NOMO-1 (cell line): Measurements from ENCODE around the gene SOX18.

Experiments
- DNase-seq, 2 experiments: peaks; one replicate each; lab custom pipeline; 2025; ENCODE audit not compliant: unreplicated experiment in 2 of 2; lab: John Stamatoyannopoulos, UW

The SOX18 gene

DNA sequence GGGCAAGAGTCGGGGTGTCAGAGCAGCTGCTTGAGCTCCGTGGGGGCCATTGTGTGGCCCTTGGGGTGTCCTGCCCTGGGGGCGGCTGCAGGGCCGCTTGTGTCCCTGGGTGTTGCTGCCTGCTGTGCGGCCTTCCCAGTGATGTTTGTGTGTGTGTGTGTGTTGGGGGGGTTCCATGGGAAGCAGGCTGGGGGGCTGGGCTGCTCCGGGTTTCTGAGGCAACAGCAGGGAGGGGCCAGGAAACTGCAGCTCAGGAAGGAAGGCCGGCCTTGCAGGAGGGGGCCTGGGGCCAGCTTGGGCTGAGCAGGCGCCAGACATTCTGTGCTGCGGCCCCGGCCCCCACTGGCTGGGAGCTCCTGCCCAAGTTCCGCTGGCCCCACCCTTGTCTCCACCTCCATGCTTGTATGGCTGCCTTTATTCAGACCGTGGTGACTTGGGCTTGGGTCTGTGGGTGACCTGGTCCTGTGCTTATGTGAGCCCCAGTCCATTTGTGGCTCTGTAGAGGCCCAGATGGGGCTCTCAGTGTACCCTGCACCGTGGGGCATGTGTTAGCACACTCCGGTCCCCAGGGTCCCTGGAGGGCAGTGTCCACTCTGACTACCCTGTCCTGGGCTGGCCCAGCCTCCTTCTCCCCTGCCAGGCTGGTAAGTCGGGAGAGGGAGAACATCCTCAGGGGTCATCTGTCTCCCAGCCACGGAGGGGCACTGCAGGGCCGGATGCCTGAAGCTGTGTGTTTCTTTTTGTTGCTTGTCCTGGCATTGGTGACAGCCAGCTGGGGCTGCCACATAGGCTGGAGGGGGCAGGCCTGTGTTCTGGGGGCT, 4.6 kb upstream of the SOX18 start:
- no peak for DNase-seq

DNA sequence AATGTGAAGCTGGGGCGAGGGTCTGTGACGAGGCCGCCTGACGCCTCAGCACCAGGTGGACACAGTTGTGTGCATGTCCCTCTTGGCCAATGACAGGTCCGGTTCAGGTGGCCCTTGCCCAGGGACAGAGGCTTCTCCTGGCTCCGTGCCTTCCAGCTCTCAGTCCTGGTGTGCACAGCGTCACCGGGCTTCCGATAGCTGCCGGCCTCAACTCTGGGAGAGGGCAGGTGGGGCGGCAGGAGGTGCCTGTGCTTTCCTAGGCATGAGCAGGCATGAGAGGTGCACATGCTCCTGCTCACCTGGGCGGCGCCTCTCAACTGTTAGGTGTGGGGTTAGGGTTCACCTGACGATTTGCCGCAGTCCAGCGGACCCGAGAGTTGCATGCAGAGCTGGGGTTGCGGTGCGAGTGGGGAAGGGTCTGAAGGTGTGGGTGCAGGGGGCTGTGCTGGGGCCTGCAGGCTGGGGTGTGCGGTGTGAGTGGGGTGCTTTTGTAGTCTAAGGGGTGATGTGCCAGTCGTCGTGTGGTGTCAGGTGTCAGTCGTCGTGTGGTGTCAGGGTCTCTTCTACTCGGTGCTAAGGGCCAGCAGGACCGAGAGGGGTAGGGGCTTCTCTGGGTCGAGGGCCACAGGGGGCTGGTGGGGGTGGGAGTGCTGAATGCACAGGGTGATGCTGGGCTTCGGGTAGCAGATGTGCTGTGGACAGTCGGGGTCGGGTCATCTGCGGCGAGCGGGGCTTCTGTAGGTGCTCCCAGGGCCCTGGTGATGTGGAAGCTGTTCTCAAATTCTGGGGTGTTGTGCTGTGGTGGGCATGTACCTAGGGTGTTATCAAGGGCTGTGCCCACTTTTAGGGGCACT, 3.8 kb upstream of the SOX18 start:
- no peak for DNase-seq

DNA sequence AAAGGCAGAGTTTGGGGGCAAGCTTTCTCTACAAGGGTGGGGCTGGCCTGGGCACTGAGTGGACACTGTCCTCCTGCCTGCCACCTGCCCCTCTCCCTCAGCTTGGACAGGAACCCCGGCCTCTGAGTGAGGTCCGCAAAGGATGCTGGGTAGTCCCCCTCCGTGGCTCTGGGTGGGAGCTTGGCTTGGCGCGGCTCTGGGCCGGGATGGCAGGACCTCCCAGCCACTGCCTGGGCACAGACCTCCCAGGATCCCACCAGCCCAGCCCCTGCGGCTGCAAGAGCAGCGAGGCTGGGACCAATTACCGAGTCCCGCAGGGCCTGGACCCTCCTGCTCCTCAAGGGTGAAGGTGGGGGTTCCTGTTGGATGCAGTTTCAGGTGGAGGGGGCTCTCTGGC, 2.9 kb upstream of the SOX18 start:
- no peak for DNase-seq

DNA sequence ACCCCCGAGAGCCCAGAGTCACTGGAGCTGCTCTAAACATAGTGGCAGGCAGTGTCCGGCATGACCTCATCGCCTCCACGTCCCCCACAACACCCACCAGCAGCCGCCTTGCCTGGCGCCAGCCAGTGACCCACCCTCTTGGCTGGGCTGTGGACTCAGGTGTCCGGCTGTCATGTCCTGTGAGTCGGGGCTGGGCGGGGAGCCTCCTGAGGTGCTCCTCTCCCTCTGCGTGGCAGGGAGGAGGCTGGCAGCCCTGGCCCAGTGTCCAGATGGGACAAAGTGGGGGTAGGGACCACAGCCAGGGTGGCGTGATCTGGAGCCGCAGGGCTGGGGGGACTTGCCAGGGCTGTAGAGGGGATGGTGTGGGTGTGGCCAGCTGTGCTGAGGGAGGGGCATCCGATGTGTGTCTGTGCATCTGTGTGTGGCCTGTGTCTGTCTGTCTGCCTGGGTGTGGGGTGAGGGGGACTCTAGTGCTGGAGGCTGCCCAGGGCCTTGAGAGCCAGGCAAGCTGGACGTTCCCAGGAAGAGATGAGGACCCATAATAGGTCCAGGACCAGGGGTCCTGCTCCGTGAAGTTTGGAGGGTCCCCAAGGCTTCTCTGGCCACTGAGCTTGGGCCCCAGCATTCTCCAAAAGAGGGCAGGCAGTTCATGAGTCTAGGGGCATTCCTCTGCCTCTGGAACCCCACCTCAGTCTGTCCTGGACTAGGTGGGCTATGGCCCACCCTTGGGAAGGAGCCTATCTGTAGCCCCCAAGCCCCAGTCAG, 2.3 kb upstream of the SOX18 start:
- DNase-seq, result no peak

DNA sequence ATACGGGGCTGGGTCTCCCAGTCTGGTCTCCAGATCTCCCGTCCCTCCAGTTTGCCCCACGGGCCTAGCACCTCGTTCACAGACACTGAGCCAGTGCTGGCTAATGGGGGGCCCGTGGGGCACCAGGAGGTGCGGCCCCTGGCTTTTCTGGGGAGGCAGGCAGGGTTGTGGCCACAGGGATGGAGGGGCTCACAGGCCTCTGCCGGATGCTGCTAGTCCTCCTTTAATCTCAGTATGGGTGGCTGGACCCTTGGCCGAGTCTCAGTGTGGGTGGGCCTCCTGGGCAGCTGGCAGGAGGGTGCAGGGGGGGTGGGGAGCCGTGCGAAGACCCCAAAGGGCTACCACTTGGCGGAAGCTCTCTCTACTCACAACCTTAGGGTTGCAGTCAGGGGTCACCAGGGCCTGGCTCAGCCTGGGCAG, 1.6 kb upstream of the SOX18 start:
- no peak for DNase-seq

DNA sequence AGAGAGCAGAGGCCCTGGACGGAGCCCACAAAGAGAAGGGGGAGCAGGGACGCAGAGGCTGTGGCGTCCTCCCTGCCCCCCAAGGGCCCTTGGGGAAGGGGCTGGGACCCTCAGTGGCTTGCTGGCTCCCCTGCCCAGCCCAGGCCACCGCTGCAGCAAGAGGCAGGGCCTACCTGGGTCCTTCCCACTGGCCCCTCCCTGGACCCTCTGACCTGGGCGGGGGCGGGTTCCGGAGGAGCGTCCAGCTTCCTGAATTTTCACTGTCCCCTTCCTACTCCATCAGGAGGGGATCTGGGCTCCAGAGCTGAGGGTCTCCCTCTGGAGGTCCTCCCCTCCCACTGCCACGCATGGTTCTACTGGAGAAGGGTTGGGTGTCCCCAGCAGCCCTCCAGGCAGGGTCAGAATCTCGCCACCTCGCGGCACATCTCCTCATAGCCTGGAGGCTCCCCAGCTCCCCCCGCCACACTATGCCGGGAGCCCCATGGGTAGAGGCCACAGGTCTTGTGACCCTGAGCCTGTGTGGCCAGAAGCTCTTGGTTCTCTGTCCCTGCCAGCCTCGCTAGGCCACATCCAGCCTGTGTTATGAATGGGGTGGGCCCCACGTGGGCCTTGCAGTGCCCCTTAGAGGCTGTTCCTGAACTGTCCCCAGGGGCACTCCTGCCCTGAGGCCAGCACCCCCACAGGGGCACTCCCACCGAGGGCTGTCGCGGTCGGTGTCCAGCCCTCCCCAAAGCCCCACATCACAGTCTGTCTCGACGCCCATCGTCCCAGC, 1.0 kb upstream of the SOX18 start:
- no peak for DNase-seq

DNA sequence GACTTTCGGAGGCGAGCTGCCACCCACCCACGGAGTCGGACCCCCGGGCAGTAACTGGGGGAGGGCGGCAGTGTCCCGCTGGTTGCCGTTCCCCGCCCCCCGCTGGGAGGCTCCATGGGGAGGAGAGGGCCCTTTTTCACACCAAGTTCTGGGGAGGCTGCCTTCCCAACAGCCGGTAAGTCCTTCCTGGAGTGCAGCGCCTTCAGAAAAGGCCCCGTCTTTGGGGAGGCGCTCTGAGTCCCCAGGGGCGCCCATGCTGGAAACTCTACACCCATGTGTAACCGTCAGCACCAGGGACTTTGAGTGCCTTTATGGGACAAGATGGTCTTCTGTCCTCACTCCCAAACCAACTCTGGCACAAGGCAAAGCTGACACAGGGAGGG, 430 bp upstream of the SOX18 start:
- DNase-seq, result no peak

DNA sequence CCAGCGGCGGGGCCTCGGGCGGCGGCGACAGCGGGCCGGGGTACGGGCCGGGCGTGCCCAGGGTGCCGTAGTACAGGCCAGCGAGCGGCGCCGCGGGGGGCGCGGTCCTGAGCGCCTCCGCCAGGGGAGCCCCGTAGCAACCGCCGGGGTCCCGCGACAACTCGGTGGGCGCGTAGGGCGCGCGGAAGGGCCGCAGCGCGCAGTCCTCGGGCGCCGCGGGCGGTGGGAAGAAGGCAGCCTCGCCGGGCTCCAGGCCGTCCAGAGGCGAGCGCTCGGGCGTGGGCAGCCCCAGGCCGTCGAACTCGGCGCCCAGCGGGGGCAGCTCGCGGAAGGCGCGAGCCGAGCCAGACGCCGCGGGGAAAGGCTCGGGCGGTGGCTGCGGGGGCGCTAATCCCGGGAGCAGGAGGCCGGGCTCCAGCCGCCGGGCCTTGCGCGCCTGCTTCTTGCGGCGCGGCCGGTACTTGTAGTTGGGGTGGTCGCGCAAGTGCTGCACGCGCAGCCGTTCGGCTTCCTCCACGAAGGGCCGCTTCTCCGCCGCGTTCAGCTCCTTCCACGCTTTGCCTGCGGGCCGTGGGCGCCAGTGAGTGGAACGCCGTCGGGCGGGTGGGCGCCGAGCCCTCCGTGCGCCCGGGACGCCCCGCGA, 916 bp downstream of the SOX18 start:
- DNase-seq, result no peak

DNA sequence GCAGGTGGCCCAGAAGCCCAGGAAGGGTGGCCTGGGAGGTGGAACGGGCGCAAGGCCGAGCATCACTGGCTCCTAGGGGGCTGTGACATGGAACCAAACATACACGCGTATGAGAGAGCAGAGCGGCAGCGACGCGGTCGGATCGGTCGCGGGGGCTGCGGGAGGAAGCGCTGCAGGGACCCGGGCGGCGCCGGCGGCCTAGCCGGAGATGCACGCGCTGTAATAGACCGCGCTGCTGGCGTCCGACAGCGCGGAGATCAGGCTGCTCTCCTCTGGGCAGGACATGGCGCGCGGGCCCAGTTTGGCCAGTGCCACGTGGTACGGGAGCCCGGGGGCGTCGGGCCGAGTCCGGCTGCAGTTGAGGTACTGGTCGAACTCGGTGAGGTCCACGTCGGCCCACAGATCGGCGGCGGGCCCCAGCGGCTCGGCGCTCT, 1.5 kb downstream of the SOX18 start:
- DNase-seq, result no peak

DNA sequence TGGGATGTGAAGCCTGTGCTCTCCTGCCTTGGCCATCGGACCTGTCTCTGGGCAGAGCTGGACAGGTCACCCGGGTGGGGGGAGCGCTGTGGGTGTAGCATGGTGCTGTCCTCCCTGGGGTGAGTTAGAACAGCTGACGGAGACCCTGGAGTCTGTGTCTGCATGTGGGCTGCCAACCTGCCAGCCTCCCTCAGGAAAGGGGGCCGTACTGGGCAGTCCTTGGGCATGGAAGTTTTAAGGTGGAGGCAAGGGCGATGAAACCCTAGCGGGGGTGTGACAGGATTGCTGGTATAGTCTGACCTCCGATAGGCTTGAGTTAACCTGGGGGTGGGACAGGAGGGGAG, 2.4 kb downstream of the SOX18 start:
- DNase-seq, result no peak

DNA sequence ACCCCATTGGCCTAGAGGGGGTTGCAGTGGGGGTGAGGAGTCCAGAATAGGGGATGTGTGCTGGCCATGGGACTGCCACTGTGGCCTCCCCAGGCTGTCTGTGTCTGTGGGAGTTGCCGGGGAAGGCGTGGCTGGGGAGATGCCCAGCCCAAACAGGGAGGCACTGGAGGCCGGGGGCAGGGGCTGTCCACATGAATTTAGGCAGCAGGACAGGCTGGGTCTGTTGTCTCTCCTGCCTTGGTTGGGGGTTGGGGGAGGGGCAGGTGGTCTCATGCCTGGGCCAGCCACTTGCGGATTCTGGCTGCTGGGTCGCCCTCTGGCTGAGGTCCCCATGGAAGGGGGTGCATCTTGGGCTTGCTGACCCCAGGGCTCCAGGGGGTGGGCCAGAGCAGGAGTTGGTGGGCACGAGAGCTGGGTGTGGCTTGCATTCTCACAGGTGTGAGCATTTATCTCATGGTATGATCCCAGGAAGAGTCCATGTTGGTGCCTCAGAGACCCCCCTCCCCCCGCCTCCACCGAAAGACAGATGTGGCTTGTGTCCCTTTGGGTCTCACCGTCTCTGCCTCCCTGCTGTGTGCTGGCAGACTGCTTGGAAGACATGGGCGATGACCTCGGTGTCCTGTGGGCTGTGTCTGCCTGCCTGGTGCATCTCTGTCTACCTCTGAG, 4.0 kb downstream of the SOX18 start:
- no peak for DNase-seq

DNA sequence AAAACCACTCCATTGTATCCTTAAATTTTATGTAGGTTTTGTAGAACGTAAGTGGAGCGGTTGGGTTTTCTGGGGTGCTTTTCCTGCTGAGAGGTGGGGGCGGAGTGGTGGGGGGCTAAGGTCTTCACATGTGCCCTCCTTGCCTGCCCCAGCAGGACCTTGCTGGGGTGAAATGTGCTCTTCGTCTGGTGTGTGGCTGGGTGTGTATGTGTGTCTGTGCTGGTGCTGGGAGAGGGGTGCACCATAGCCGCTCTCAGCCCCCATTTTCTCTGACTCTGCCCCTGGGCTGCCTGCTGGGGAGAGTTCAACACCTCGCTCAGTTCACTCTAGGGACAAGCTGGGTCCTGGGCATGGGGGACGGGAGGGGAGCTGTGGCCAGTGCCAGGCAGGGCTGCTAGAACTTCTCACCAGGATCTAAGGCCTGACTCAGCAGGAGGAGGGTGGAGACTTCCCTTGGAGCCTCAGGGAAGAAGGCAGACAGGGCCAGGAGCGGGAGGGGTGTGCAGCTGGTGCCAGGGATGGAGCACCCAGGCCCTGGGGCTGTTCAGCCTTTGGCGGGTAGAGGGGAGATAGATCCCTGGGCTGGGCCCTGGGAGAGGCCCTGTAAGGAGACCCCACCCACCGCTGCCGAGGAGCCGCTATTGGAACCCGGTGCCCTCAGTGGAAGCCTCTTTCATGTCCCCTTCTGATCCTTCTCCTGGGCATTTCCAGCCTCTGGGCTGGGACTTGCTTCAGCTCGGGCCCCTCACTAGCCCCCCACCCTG, 4.8 kb downstream of the SOX18 start:
- DNase-seq, result no peak

DNA sequence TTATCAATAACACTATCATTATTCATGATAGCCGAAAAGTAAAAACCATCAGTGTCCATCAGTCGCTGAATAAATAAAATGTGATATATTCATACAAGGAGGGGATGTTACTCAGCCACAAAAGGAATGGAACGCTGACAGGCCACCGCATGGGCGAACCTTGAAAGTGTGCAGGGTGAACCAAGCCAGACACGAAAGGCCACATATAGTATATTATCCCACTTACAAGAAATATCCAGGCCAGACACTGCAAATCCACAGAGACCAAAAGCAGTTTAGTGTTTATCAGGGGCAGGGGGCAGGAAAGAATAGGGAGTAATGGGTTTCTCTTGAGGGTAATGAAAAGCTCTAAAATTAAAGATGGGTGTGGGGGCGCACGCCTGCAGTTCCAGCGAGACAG, 5.7 kb downstream of the SOX18 start:
- no peak for DNase-seq

DNA sequence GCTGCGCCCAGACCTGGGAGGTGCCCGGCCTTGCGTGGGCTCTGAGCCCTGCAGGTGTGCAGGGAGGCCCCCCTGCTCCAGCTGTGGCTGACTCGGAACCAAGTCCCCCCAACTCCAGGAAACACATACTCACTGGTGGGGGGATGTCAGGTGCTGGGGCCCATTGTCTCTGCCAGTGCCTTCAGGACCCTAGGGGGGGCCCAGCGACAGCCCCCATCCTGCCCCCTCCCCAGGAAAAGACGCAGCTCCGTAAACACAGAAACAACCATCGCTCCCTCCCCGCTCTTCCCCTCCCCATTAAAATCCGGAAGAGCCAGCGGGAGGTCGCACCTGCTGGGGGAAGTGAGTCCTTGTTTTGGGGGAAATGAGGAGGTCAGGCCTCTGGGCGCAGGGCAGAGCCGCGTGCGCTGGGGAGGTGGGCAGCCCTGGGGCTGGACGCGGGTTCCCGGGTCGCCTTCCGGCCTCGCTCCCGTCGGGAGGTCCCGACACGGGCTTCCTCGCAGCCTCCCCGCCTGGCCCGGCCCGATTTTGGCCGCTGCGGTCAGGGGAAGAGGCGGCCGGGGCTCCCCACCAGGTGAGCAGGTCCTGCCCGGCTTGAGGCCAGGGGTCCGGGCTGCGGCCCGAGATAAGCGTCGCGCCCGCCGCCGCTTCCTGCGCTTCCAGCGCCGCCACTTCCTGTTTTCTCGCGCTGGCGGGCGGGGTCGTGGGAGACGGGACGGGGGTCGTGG, 7.2 kb downstream of the SOX18 start:
- peak; percentile 18 to 39 for DNase-seq

DNA sequence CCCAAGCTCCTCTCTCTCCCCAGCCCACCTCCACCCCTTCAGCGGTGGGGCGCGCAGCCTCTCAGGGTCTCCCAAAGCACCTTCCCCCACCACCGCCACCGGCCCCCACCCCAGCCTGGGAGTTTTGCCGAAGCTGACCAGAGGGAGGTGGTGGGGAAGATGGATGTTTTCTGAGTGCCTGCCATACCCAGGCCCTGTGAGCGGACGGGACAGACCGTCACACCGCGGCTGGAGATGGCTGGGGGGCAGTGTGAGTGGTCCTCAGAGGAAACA, 7.7 kb downstream of the SOX18 start:
- no peak for DNase-seq

DNA sequence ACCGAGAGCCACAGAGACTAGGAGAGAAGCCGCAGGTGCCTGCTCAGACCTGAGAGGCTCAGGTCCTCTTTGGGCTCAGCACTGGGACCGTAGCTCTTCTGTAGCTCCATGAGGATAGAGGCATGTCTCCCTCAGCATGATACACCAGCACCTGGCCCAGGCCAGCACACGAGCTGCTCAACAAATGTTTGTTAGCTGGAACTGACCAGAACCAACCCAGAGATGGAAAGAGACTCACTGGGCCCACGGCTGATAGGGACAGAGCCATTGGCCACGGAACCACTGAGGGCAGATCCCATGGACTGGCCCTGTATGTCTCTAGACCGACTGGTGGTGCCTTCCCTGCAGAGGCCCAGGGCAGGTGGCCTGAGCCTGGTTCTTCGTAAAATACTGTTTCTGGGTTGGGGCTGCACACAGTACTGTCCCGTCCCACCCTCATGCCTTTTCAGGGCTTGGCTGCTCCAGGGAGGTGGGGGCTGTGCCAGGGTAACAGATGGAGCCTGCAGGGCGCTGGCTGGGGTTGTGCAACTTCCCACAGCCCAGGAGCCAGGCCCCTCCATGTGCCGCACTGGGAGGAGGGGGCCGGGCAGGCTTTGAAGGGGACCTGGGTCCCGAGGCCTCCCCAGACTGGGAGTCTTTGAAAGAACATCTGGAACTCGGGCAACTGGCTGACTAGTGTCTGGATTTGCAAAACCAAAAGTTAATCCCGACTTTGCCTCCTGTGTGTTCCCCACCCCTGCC, 8.2 kb downstream of the SOX18 start:
- DNase-seq, result peak in 1 of 2 experiments; percentile 11

DNA sequence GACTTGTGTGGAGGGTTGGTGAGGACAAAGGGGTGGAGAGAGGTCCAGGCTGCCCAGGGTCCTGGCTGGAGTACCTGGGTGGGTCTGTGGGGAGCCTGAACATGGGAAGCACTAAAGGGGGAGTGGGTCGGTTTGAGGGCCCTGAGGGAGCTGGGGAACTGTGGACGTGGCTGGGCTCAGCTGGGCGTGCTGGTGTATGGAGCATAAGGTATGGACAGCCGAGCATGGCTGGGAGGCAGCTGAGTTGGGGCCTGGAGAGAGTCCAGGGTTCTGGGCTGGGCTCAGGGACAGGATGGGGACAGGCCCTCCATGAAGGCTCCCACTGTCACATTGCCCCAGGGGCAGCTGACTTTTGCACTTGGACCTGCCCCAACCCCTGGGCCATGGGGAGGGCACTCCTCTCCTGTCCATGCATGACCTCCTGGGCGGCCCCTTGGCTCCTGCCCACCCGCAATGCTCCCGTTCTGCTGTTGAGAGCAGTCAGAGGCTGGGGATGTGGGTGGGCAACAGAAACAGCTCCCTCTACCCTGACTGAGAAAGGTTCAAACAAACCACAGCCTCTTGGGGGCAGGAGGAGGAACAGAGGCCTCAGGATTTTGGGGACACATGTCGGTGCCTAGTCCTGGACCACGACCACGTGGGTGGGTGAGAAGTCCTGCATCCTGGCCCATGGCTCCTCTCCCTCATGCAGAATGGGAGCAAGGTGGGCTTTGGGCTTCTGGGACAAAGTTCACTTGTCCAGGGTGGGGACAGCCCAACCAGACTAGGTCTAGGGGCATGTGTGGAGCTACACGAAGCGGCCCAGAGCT, 9.0 kb downstream of the SOX18 start:
- DNase-seq, result no peak
